HCT116 (cell line): ENCODE measurements around the gene SFXN5. TPM values are rescaled to one million over a fixed set of nuclear protein-coding genes. Genes with fewer than 3 reads are reported as not detected.

Experiments
- ATAC-seq: fragments of 200-7000 bp; cut with Tn5 transposase; 2 replicates; pipeline ENCODE4 v1.9.1; 2020; ENCODE audit warnings: mild to moderate bottlenecking, moderate library complexity
- BruUV-seq: library from RNA; stranded (reverse); fragments of 400-500 nt; replicated peaks from 2 replicates; lab custom pipeline; 2021; lab: Mats Ljungman, UMichigan
- CTCF ChIA-PET: fragments of 300-600 bp; sonication (Branson Sonifier 250); formaldehyde crosslinking; loops from one replicate; lab custom pipeline; 2021; ENCODE audit warnings: antibody characterized with exemption; lab: Charles Lee
- POLR2A ChIA-PET: fragments of 300-600, 350-600 bp; sonication (Branson Sonifier 250); formaldehyde crosslinking; loops from one replicate; lab custom pipeline; 2021; ENCODE audit warnings: antibody characterized with exemption; lab: Charles Lee
- RAD21 ChIA-PET, 2 experiments: fragments of 300-600 bp; sonication (Branson Sonifier 250); formaldehyde crosslinking; loops; one replicate each; lab custom pipeline; 2023; ENCODE audit warnings: low total read pairs in 2 of 2; ENCODE audit not compliant: uncharacterized antibody in 2 of 2, unreplicated experiment in 2 of 2, low non-redundant PET in 1 of 2; lab: Charles Lee
- DNase-seq: peaks from one replicate; pipeline ENCODE4 v3.0.0-alpha.2; 2010; ENCODE audit warnings: low read depth, low spot score
- H2AFZ ChIP-seq: fragments of 200-600 bp; shearing (Covaris generic), sonication (generic); 2 replicates; pipeline ENCODE4 v1.6.1; 2017; ENCODE audit warnings: low read depth, mixed run types, mixed read lengths, antibody characterized with exemption, low read length; ENCODE audit not compliant: poor library complexity, severe bottlenecking
- H3K27ac ChIP-seq: 2 replicates; pipeline ENCODE4 v1.5.1; 2012; ENCODE audit warnings: low read depth, low read length
- H3K27me3 ChIP-seq: fragments of 200-600 bp; sonication (generic); 2 replicates; pipeline ENCODE4 v1.6.1; 2016; ENCODE audit warnings: mixed run types, low read length, mixed read lengths; ENCODE audit not compliant: insufficient read depth
- H3K36me3 ChIP-seq, 2 experiments: fragments of 200-500 bp in 1 of 2; fragments of 200-600 bp in 1 of 2; sonication (Bioruptor generic) in 1 of 2; sonication (generic) in 1 of 2; 2 replicates each; pipeline versions ENCODE4 v1.5.1 to v1.6.1; 2014 to 2016; ENCODE audit warnings: low read length in 2 of 2, inconsistent platforms in 1 of 2, mixed read lengths in 1 of 2, mixed run types in 1 of 2; ENCODE audit not compliant: insufficient read depth in 2 of 2, control insufficient read depth in 1 of 2
- H3K4me1 ChIP-seq, 2 experiments: fragments of 200-600 bp in 1 of 2; sonication (generic) in 1 of 2; 2 replicates each; pipeline versions ENCODE4 v1.5.1 to v1.6.1; 2012 to 2017; ENCODE audit warnings: low read length in 2 of 2, inconsistent platforms in 1 of 2, mild to moderate bottlenecking in 1 of 2, mixed read lengths in 1 of 2, mixed run types in 1 of 2, moderate library complexity in 1 of 2; ENCODE audit not compliant: insufficient read depth in 2 of 2, control insufficient read depth in 1 of 2
- H3K4me2 ChIP-seq: fragments of 200-600 bp; sonication (generic); 2 replicates; pipeline ENCODE4 v1.6.1; 2017; ENCODE audit warnings: mixed run types, low read length, mixed read lengths
- H3K4me3 ChIP-seq, 2 experiments: fragments of 200-600 bp in 1 of 2; sonication (generic) in 1 of 2; replicated peaks in 1 of 2; 2 replicates each; pipeline ENCODE4 v1.5.1; 2011 to 2016; ENCODE audit warnings: low read length in 2 of 2, control low read depth in 1 of 2, low read depth in 1 of 2, mild to moderate bottlenecking in 1 of 2, mixed read lengths in 1 of 2, mixed run types in 1 of 2
- H3K79me2 ChIP-seq: fragments of 200-600 bp; sonication (generic); 2 replicates; pipeline ENCODE4 v1.6.1; 2017; ENCODE audit warnings: mild to moderate bottlenecking, mixed run types, low read length, moderate library complexity, mixed read lengths; ENCODE audit not compliant: insufficient read depth
- H3K9ac ChIP-seq: fragments of 200-600 bp; sonication (generic); 2 replicates; pipeline ENCODE4 v1.6.1; 2016; ENCODE audit warnings: low read length, mixed read lengths
- H3K9me2 ChIP-seq: fragments of 200-600 bp; sonication (generic), shearing (Covaris generic); 2 replicates; pipeline ENCODE4 v1.6.1; 2017; ENCODE audit warnings: mixed run types, mild to moderate bottlenecking, moderate library complexity; ENCODE audit not compliant: insufficient read depth
- H3K9me3 ChIP-seq, 2 experiments: fragments of 200-500 bp in 1 of 2; fragments of 200-600 bp in 1 of 2; sonication (Bioruptor generic) in 1 of 2; sonication (generic) in 1 of 2; 2 replicates each; pipeline ENCODE4 v1.6.1; 2014 to 2017; ENCODE audit warnings: low read length in 2 of 2, mixed read lengths in 2 of 2, inconsistent platforms in 1 of 2, low read depth in 1 of 2, mild to moderate bottlenecking in 1 of 2, mixed run types in 1 of 2, moderate library complexity in 1 of 2; ENCODE audit not compliant: control insufficient read depth in 1 of 2, insufficient read depth in 1 of 2
- H4K20me1 ChIP-seq: fragments of 200-600 bp; sonication (generic), shearing (Covaris generic); 2 replicates; pipeline ENCODE4 v1.6.1; 2017; ENCODE audit warnings: mixed run types, mild to moderate bottlenecking, moderate library complexity; ENCODE audit not compliant: insufficient read depth
- CEBPB ChIP-seq: IDR thresholded peaks from 2 replicates; pipeline ENCODE4 v1.6.1; 2012; ENCODE audit warnings: low read depth
- EZH2 ChIP-seq: fragments of 200-600 bp; sonication (generic); IDR thresholded peaks from 2 replicates; pipeline ENCODE4 v1.6.1; 2017; ENCODE audit warnings: antibody characterized with exemption, mixed run types
- TCF7L2 ChIP-seq: IDR thresholded peaks from 2 replicates; pipeline ENCODE4 v1.7.0; 2011; ENCODE audit warnings: borderline replicate concordance, inconsistent platforms; ENCODE audit not compliant: insufficient read depth, insufficient read length; ENCODE audit errors: extremely low read depth
- intact Hi-C: fragments of 100-400 bp; cut with micrococcal nuclease; formaldehyde crosslinking; loops from 2 replicates; pipeline ENCODE4 v1.10.0; 2022
- total RNA-seq: library from RNA; stranded (reverse); gene quantifications from one replicate; pipeline ENCODE4 v1.2.1, GENCODE V29; 2021; ENCODE audit not compliant: unreplicated experiment

Gene SFXN5
- total RNA-seq, 1 experiment from 2014 or later: 10.0 TPM

DNA sequence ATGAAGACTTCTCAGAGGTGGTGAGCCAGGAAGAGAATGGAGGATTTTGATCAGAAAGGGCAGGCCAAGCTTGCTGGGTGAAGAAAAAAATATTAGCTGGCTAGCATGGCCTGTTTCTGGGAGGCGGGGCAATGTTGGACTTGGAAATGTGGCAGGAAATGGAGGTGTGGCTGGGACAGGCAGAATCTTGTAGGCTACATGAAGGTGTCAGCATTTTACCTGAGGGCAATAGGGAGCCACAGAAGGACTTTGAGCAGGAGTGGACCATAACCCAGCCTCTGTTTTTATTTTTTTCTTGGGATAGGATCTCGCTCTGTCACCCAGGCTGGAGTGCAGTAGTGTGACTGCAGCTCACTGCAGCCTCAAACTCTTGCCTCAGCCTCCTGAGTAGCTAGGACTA is 122.5 kb downstream of the SFXN5 start:
- Histone ChIP-seq H3K36me3 (no peaks in the 10 kb centered on the region), H3K27ac (no peak overlapping the region), H3K4me3 (no peak overlapping the region), H3K9ac (no peak overlapping the region), H3K79me2 (no peaks in the 10 kb centered on the region), H3K4me1 (no peaks in the 10 kb centered on the region), H3K9me2 (no peaks in the 10 kb centered on the region), H3K4me2 (no peak overlapping the region), H4K20me1 (no peaks in the 10 kb centered on the region), H2AFZ (no peak overlapping the region), H3K9me3 (no peaks in the 10 kb centered on the region), H3K27me3 (no peaks in the 10 kb centered on the region)
- CTCF ChIA-PET: no interaction called here
- no peak for DNase-seq
- intact Hi-C loops: no loop called here
- TF ChIP-seq TCF7L2 (no peak), EZH2 (no peak), CEBPB (no peak)
- BruUV-seq: no TSS peak
- no peak for ATAC-seq
- RAD21 ChIA-PET: no interaction called here
- POLR2A ChIA-PET: no interaction called here

DNA sequence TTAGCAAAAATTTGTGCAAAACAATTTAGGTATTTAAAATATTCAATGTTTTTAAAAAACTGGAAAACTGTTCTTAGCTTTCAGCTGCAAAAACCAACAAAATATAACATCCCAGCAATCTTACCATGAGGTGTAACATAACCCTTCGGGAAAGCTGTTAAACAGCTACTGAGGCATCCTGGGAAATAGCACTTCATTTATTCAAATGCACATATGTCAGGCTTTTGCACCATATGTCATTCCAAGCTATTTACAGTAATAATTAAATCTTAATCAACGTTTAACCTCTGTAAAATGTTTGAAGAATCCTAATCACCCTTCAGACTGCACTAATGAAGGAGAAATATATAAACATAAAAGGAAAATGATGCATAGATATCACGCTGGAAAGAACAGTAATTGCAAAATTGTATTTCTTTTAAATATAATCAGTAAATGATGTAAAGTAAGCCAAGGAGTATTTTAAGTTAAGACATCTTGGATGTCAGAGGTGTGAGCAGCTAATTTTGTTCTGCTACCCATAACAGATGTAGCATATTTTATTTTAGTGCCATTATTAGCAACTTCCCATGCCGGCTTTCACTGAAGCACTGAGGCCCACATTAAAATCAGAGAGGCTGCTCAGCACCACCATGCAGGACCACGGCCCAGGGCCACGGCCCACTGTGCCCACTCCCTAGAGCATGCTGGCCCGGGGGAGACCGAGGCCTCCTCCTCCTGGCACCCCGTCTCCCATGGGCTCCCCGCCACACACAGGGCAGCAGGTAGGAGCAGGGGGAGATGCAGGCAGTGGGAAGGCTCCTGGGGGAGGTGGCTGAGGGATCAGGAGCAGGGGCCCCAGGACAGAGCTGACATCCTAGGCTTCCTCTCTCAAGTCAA is 123.3 kb downstream of the SFXN5 start:
- RAD21 ChIA-PET: no interaction called here
- no peak for TF ChIP-seq CEBPB
- TF ChIP-seq, all 23 proteins: peak for 0
- ChIA-PET CTCF (no interaction called here), POLR2A (no interaction called here)
- DNase-seq (no peak), ATAC-seq (no peak)
- intact Hi-C loops: no loop called here
- H3K9me3 ChIP-seq: no peaks in the 10 kb centered on the region
- H3K4me2 ChIP-seq: no peak overlapping the region
- H3K27me3 ChIP-seq: no peaks in the 10 kb centered on the region
- no peak overlapping the region for H2AFZ ChIP-seq
- H3K36me3 ChIP-seq: no peaks in the 10 kb centered on the region
- no peak overlapping the region for H3K4me3 ChIP-seq
- no TSS peak for BruUV-seq
- no peaks in the 10 kb centered on the region for H3K9me2 ChIP-seq
- no peaks in the 10 kb centered on the region for H4K20me1 ChIP-seq
- H3K79me2 ChIP-seq: no peaks in the 10 kb centered on the region
- no peak overlapping the region for H3K9ac ChIP-seq
- H3K27ac ChIP-seq: no peak overlapping the region
- no peaks in the 10 kb centered on the region for H3K4me1 ChIP-seq
